ENCODE data around the gene B9D1.

The B9D1 gene

GRCh38 chr17:19343671-19344151 is 18.8 kb downstream of the B9D1 start:
- Histone ChIP-seq H3K4me3 (ENCODE audit: low read depth, low read length) (no peak overlapping the region), H3K4me1 (ENCODE audit: control insufficient read depth, insufficient read depth, low read length, unreplicated experiment) (peaks cover 29% of the 10 kb centered on the region), H3K27me3 (ENCODE audit: insufficient read depth, low read length) (no peaks in the 10 kb centered on the region), H3K79me2 (ENCODE audit: control insufficient read depth, insufficient read depth, low read length, unreplicated experiment) (no peaks in the 10 kb centered on the region), H3K36me3 (ENCODE audit: insufficient read depth, low read length) (no peaks in the 10 kb centered on the region), H2AFZ (ENCODE audit: low read length, unreplicated experiment) (no peak overlapping the region), H3K27ac (ENCODE audit: low read depth, low read length) (no peak overlapping the region)

- Histone ChIP-seq H3K4me3 (ENCODE audit: low read depth, low read length) (no peak overlapping the region), H3K27ac (ENCODE audit: low read depth, low read length) (no peak overlapping the region), H3K4me1 (ENCODE audit: control insufficient read depth, insufficient read depth, low read length, unreplicated experiment) (peaks cover 29% of the 10 kb centered on the region)
Measured at GRCh38 chr17:19343256-19343630, 19.3 kb downstream of the B9D1 start.

GRCh38 chr17:19342611-19343255 is 19.8 kb downstream of the B9D1 start:
- Histone ChIP-seq H3K36me3 (ENCODE audit: insufficient read depth, low read length) (no peaks in the 10 kb centered on the region), H3K79me2 (ENCODE audit: control insufficient read depth, insufficient read depth, low read length, unreplicated experiment) (no peaks in the 10 kb centered on the region), H3K27ac (ENCODE audit: low read depth, low read length) (no peak overlapping the region), H3K4me3 (ENCODE audit: low read depth, low read length) (no peak overlapping the region), H2AFZ (ENCODE audit: low read length, unreplicated experiment) (no peak overlapping the region), H3K27me3 (ENCODE audit: insufficient read depth, low read length) (no peaks in the 10 kb centered on the region), H3K4me1 (ENCODE audit: control insufficient read depth, insufficient read depth, low read length, unreplicated experiment) (peaks cover 26% of the 10 kb centered on the region)

More at GRCh38 chr17:19343256-19343630, 19.3 kb downstream of the B9D1 start:
- no peaks in the 10 kb centered on the region for H3K79me2 ChIP-seq (ENCODE audit: control insufficient read depth, insufficient read depth, low read length, unreplicated experiment)
- H2AFZ ChIP-seq (ENCODE audit: low read length, unreplicated experiment), result no peak overlapping the region
- no peaks in the 10 kb centered on the region for H3K27me3 ChIP-seq (ENCODE audit: insufficient read depth, low read length)
- no peaks in the 10 kb centered on the region for H3K36me3 ChIP-seq (ENCODE audit: insufficient read depth, low read length)

- Histone ChIP-seq H3K4me3 (ENCODE audit: low read depth, low read length) (no peak overlapping the region), H3K79me2 (ENCODE audit: control insufficient read depth, insufficient read depth, low read length, unreplicated experiment) (no peaks in the 10 kb centered on the region), H3K4me1 (ENCODE audit: control insufficient read depth, insufficient read depth, low read length, unreplicated experiment) (peaks cover 18% of the 10 kb centered on the region), H3K36me3 (ENCODE audit: insufficient read depth, low read length) (no peaks in the 10 kb centered on the region), H3K27me3 (ENCODE audit: insufficient read depth, low read length) (no peaks in the 10 kb centered on the region), H2AFZ (ENCODE audit: low read length, unreplicated experiment) (no peak overlapping the region), H3K27ac (ENCODE audit: low read depth, low read length) (no peak overlapping the region)
Measured at GRCh38 chr17:19341641-19342610, 20.6 kb downstream of the B9D1 start.

- Histone ChIP-seq H3K4me1 (ENCODE audit: control insufficient read depth, insufficient read depth, low read length, unreplicated experiment) (peaks cover 11% of the 10 kb centered on the region), H3K36me3 (ENCODE audit: insufficient read depth, low read length) (no peaks in the 10 kb centered on the region), H3K27ac (ENCODE audit: low read depth, low read length) (no peak overlapping the region), H3K27me3 (ENCODE audit: insufficient read depth, low read length) (no peaks in the 10 kb centered on the region), H3K4me3 (ENCODE audit: low read depth, low read length) (no peak overlapping the region), H2AFZ (ENCODE audit: low read length, unreplicated experiment) (no peak overlapping the region), H3K79me2 (ENCODE audit: control insufficient read depth, insufficient read depth, low read length, unreplicated experiment) (no peaks in the 10 kb centered on the region)
Measured at GRCh38 chr17:19341211-19341631, 21.3 kb downstream of the B9D1 start.

GRCh38 chr17:19339341-19339815 is 23.1 kb downstream of the B9D1 start:
- Histone ChIP-seq H3K79me2 (ENCODE audit: control insufficient read depth, insufficient read depth, low read length, unreplicated experiment) (no peaks in the 10 kb centered on the region), H3K4me3 (ENCODE audit: low read depth, low read length) (no peak overlapping the region), H3K27me3 (ENCODE audit: insufficient read depth, low read length) (no peaks in the 10 kb centered on the region), H3K27ac (ENCODE audit: low read depth, low read length) (no peak overlapping the region), H3K36me3 (ENCODE audit: insufficient read depth, low read length) (no peaks in the 10 kb centered on the region), H2AFZ (ENCODE audit: low read length, unreplicated experiment) (no peak overlapping the region), H3K4me1 (ENCODE audit: control insufficient read depth, insufficient read depth, low read length, unreplicated experiment) (no peaks in the 10 kb centered on the region)

GRCh38 chr17:19338031-19338990 is 24.2 kb downstream of the B9D1 start:
- no peak overlapping the region for H3K4me3 ChIP-seq (ENCODE audit: low read depth, low read length)
- no peaks in the 10 kb centered on the region for H3K36me3 ChIP-seq (ENCODE audit: insufficient read depth, low read length)
- no peaks in the 10 kb centered on the region for H3K4me1 ChIP-seq (ENCODE audit: control insufficient read depth, insufficient read depth, low read length, unreplicated experiment)
- no peaks in the 10 kb centered on the region for H3K27me3 ChIP-seq (ENCODE audit: insufficient read depth, low read length)
- no peak overlapping the region for H2AFZ ChIP-seq (ENCODE audit: low read length, unreplicated experiment)
- no peaks in the 10 kb centered on the region for H3K79me2 ChIP-seq (ENCODE audit: control insufficient read depth, insufficient read depth, low read length, unreplicated experiment)
- no peak overlapping the region for H3K27ac ChIP-seq (ENCODE audit: low read depth, low read length)

GRCh38 chr17:19337712-19338023 is 24.9 kb downstream of the B9D1 start:
- no peaks in the 10 kb centered on the region for H3K36me3 ChIP-seq (ENCODE audit: insufficient read depth, low read length)
- H3K27ac ChIP-seq (ENCODE audit: low read depth, low read length), result no peak overlapping the region
- no peaks in the 10 kb centered on the region for H3K27me3 ChIP-seq (ENCODE audit: insufficient read depth, low read length)
- H3K79me2 ChIP-seq (ENCODE audit: control insufficient read depth, insufficient read depth, low read length, unreplicated experiment), result no peaks in the 10 kb centered on the region
- no peak overlapping the region for H2AFZ ChIP-seq (ENCODE audit: low read length, unreplicated experiment)
- H3K4me1 ChIP-seq (ENCODE audit: control insufficient read depth, insufficient read depth, low read length, unreplicated experiment), result peaks cover 2% of the 10 kb centered on the region
- no peak overlapping the region for H3K4me3 ChIP-seq (ENCODE audit: low read depth, low read length)

- no peaks in the 10 kb centered on the region for H3K36me3 ChIP-seq (ENCODE audit: insufficient read depth, low read length)
- no peak overlapping the region for H2AFZ ChIP-seq (ENCODE audit: low read length, unreplicated experiment)
- no peak overlapping the region for H3K4me3 ChIP-seq (ENCODE audit: low read depth, low read length)
- H3K27ac ChIP-seq (ENCODE audit: low read depth, low read length), result no peak overlapping the region
- no peaks in the 10 kb centered on the region for H3K79me2 ChIP-seq (ENCODE audit: control insufficient read depth, insufficient read depth, low read length, unreplicated experiment)
- peaks cover 6% of the 10 kb centered on the region for H3K4me1 ChIP-seq (ENCODE audit: control insufficient read depth, insufficient read depth, low read length, unreplicated experiment)
- no peaks in the 10 kb centered on the region for H3K27me3 ChIP-seq (ENCODE audit: insufficient read depth, low read length)
Measured at GRCh38 chr17:19336938-19337711, 25.4 kb downstream of the B9D1 start.
